HEK293 (cell line): ENCODE measurements around the gene ANKRD60.

Experiments used
- HOXD13 ChIP-seq: sonication (generic); formaldehyde crosslinking; IDR thresholded peaks from 2 replicates; pipeline ENCODE4 v1.8.0; 2022; ENCODE audit warnings: missing genetic modification reagents, borderline replicate concordance
- PRDM2 ChIP-seq: fragments of 450-650 bp; formaldehyde crosslinking; IDR thresholded peaks from 2 replicates; pipeline ENCODE4 v1.5.1; 2016; ENCODE audit warnings: missing biosample characterization, missing genetic modification characterization, borderline replicate concordance
- TSHZ1 ChIP-seq: fragments of 450-650 bp; formaldehyde crosslinking; IDR thresholded peaks from 2 replicates; pipeline ENCODE4 v1.5.1; 2016; ENCODE audit warnings: missing biosample characterization, missing genetic modification characterization, borderline replicate concordance
- ZBTB17 ChIP-seq: fragments of 450-650 bp; formaldehyde crosslinking; IDR thresholded peaks from 2 replicates; pipeline ENCODE4 v1.5.1; 2016; ENCODE audit warnings: missing biosample characterization, missing genetic modification characterization
- ZBTB21 ChIP-seq: fragments of 450-650 bp; formaldehyde crosslinking; IDR thresholded peaks from 2 replicates; pipeline ENCODE4 v1.5.1; 2017; ENCODE audit warnings: missing biosample characterization, missing genetic modification characterization
- ZBTB26 ChIP-seq: fragments of 450-650 bp; formaldehyde crosslinking; optimal IDR thresholded peaks from 2 replicates; pipeline ENCODE3; 2016; ENCODE audit warnings: missing biosample characterization, mild to moderate bottlenecking, missing genetic modification characterization
- ZBTB49 ChIP-seq: fragments of 450-650 bp; formaldehyde crosslinking; IDR thresholded peaks from 2 replicates; pipeline ENCODE4 v1.5.1; 2016; ENCODE audit warnings: missing biosample characterization, missing genetic modification characterization, low read depth
- ZFP3 ChIP-seq: fragments of 450-650 bp; formaldehyde crosslinking; IDR thresholded peaks from 2 replicates; pipeline ENCODE4 v1.5.1; 2016; ENCODE audit warnings: low read depth, missing biosample characterization, missing genetic modification characterization
- ZNF140 ChIP-seq: fragments of 450-650 bp; formaldehyde crosslinking; IDR thresholded peaks from 2 replicates; pipeline ENCODE4 v1.5.1; 2016; ENCODE audit warnings: missing biosample characterization, missing genetic modification characterization
- ZNF280D ChIP-seq: fragments of 450-650 bp; formaldehyde crosslinking; IDR thresholded peaks from 2 replicates; pipeline ENCODE4 v1.5.1; 2016; ENCODE audit warnings: missing biosample characterization, missing genetic modification characterization
- ZNF394 ChIP-seq: fragments of 450-650 bp; formaldehyde crosslinking; IDR thresholded peaks from 2 replicates; pipeline ENCODE4 v1.5.1; 2016; ENCODE audit warnings: missing biosample characterization, missing genetic modification characterization, mild to moderate bottlenecking, moderate library complexity, borderline replicate concordance
- ZNF473 ChIP-seq: fragments of 450-650 bp; formaldehyde crosslinking; IDR thresholded peaks from 2 replicates; pipeline ENCODE4 v1.5.1; 2017; ENCODE audit warnings: missing biosample characterization, missing genetic modification characterization
- ZNF549 ChIP-seq: fragments of 450-650 bp; IDR thresholded peaks from 2 replicates; pipeline ENCODE4 v1.5.1; 2018; ENCODE audit warnings: missing biosample characterization, missing genetic modification characterization, mild to moderate bottlenecking, inconsistent platforms, moderate library complexity
- ZNF585B ChIP-seq: fragments of 450-650 bp; formaldehyde crosslinking; IDR thresholded peaks from 2 replicates; pipeline ENCODE4 v1.5.1; 2016; ENCODE audit warnings: missing biosample characterization, missing genetic modification characterization
- ZNF639 ChIP-seq: fragments of 450-650 bp; formaldehyde crosslinking; IDR thresholded peaks from 2 replicates; pipeline ENCODE4 v1.5.1; 2016; ENCODE audit warnings: missing biosample characterization, missing genetic modification characterization
- ZNF747 ChIP-seq: fragments of 450-650 bp; formaldehyde crosslinking; IDR thresholded peaks from 2 replicates; pipeline ENCODE4 v1.5.1; 2016; ENCODE audit warnings: missing biosample characterization, missing genetic modification characterization
- ZNF76 ChIP-seq: fragments of 450-650 bp; formaldehyde crosslinking; IDR thresholded peaks from 2 replicates; pipeline ENCODE4; 2016; ENCODE audit warnings: low read depth, missing biosample characterization, missing genetic modification characterization, borderline replicate concordance
- ZSCAN18 ChIP-seq: fragments of 450-650 bp; formaldehyde crosslinking; IDR thresholded peaks from 2 replicates; pipeline ENCODE4 v1.5.1; 2016; ENCODE audit warnings: missing biosample characterization, missing genetic modification characterization
- ZXDB ChIP-seq: fragments of 450-650 bp; formaldehyde crosslinking; IDR thresholded peaks from 2 replicates; pipeline ENCODE4 v1.5.1; 2016; ENCODE audit warnings: missing biosample characterization, missing genetic modification characterization

Gene ANKRD60

GRCh38 chr20:58179432-58180099, 48.9 kb downstream of the ANKRD60 start (continued):
- TF ChIP-seq TSHZ1 (tag by site-specific recombination) = no peak
- TF ChIP-seq ZFP3 = no peak
- no peak for TF ChIP-seq ZNF549 (tag by site-specific recombination)
- no peak for TF ChIP-seq HOXD13
- TF ChIP-seq ZSCAN18 (tag by site-specific recombination) = no peak
- peak; percentile 67 for TF ChIP-seq ZBTB26 (tag by site-specific recombination)
- TF ChIP-seq ZNF140 (tag by site-specific recombination) = no peak
- TF ChIP-seq ZBTB49 (tag by site-specific recombination) = no peak
- no peak for TF ChIP-seq ZBTB17 (tag by site-specific recombination)
- no peak for TF ChIP-seq PRDM2 (tag by site-specific recombination)
- no peak for TF ChIP-seq ZNF76 (tag by site-specific recombination)
- no peak for TF ChIP-seq ZNF747 (tag by site-specific recombination)
- no peak for TF ChIP-seq ZNF280D (tag by site-specific recombination)
- no peak for TF ChIP-seq ZNF585B
- TF ChIP-seq ZXDB (tag by site-specific recombination) = peak; percentile 29; the same call in 1 of the 2 replicates
- TF ChIP-seq ZNF639 (tag by site-specific recombination) = no peak
- no peak for TF ChIP-seq ZNF394 (tag by site-specific recombination)
- TF ChIP-seq ZBTB21 (tag by site-specific recombination) = no peak
- no peak for TF ChIP-seq ZNF473 (tag by site-specific recombination)
